ENCODE measurements around the gene AOX1.

Gene AOX1

DNA sequence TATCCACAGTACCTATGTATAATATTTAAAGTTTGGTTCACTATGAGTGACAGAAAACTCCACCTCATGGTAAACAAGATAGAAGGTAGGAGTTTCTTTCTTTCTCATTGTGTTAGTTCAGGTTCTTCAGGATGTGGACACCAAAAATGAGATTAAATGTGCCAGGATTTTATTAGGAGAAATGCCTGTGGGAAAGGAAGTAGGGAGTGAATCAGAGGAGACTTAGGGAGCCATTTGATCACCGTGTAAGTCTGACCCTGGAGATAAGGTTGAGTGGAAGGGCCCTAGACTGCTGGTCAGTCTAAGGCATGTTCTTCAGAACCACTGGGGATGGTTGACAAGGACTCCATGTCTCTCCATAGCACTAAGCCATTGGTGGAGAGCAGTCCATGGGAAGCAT, 8.1 kb downstream of the AOX1 start:
- no peak overlapping the region for H3K4me3 ChIP-seq (ENCODE audit: low read length)
- H3K4me2 ChIP-seq (ENCODE audit: low read length) = no peak overlapping the region
- no peak overlapping the region for H2AK5ac ChIP-seq (ENCODE audit: low read length)
- no peaks in the 10 kb centered on the region for H3K79me1 ChIP-seq (ENCODE audit: low read length)
- no peaks in the 10 kb centered on the region for H3K36me3 ChIP-seq (ENCODE audit: control insufficient read depth, insufficient read depth, low read length)
- H3K27me3 ChIP-seq (ENCODE audit: insufficient read depth, low read length, poor library complexity) = no peaks in the 10 kb centered on the region
- H4K5ac ChIP-seq (ENCODE audit: low read length) = no peak overlapping the region
- H2BK5ac ChIP-seq (ENCODE audit: low read length) = no peak overlapping the region
- no peak overlapping the region for H3K18ac ChIP-seq (ENCODE audit: low read length)
- H2BK120ac ChIP-seq (ENCODE audit: low read depth, low read length) = no peak overlapping the region
- no peak overlapping the region for H3K23ac ChIP-seq (ENCODE audit: low read length)
- no peak overlapping the region for H3K4ac ChIP-seq (ENCODE audit: low read depth, low read length)
- H4K8ac ChIP-seq (ENCODE audit: low read depth, low read length) = no peak overlapping the region
- H3K79me2 ChIP-seq (ENCODE audit: control insufficient read depth, insufficient read depth, low read length) = no peaks in the 10 kb centered on the region
- no peak overlapping the region for H3K56ac ChIP-seq (ENCODE audit: low read length)
- H3K27ac ChIP-seq (ENCODE audit: low read depth, low read length) = no peak overlapping the region
- no peak for DNase-seq
- WGBS (ENCODE audit: extremely low coverage, insufficient coverage, low lambda C conversion rate) = no CpG with 5 or more reads among the region's 1 CpG
- no peak overlapping the region for H3K9ac ChIP-seq (ENCODE audit: low read length)
- no peak overlapping the region for H2BK15ac ChIP-seq (replicated peaks; ENCODE audit: low read depth)
- no peaks in the 10 kb centered on the region for H3K4me1 ChIP-seq (ENCODE audit: control insufficient read depth, low read depth, low read length)

DNA sequence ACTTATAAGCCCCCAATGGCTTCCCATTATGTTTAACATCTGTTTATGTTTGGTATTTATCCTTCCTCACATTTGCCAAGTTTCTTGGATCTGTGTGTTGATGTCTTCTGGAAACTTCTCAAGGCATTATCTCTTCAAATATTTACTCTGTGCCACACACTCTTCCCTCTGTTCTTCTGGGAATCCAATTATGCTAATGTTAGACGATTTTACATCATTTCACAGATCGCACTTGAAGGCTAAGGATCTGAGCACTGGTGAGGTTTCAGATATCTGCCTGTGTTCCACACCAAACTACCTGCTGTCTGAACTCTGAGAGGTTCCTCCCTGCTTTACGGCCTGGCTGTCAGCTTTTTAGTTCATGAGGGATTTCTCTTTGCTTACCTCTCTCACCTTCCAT, 10.1 kb downstream of the AOX1 start:
- Histone ChIP-seq H4K5ac (ENCODE audit: low read length) (no peak overlapping the region), H3K4me1 (ENCODE audit: control insufficient read depth, low read depth, low read length) (no peaks in the 10 kb centered on the region), H4K8ac (ENCODE audit: low read depth, low read length) (no peak overlapping the region), H2AK5ac (ENCODE audit: low read length) (no peak overlapping the region), H2BK5ac (ENCODE audit: low read length) (no peak overlapping the region), H3K18ac (ENCODE audit: low read length) (no peak overlapping the region), H3K4me3 (ENCODE audit: low read length) (no peak overlapping the region), H3K79me1 (ENCODE audit: low read length) (no peaks in the 10 kb centered on the region), H2BK120ac (ENCODE audit: low read depth, low read length) (no peak overlapping the region), H3K79me2 (ENCODE audit: control insufficient read depth, insufficient read depth, low read length) (no peaks in the 10 kb centered on the region), H3K4me2 (ENCODE audit: low read length) (no peak overlapping the region), H3K23ac (ENCODE audit: low read length) (no peak overlapping the region), H3K56ac (ENCODE audit: low read length) (no peak overlapping the region), H3K9ac (ENCODE audit: low read length) (no peak overlapping the region), H3K4ac (ENCODE audit: low read depth, low read length) (no peak overlapping the region), H3K36me3 (ENCODE audit: control insufficient read depth, insufficient read depth, low read length) (no peaks in the 10 kb centered on the region), H3K27ac (ENCODE audit: low read depth, low read length) (no peak overlapping the region), H3K27me3 (ENCODE audit: insufficient read depth, low read length, poor library complexity) (no peaks in the 10 kb centered on the region), H2BK15ac (replicated peaks; ENCODE audit: low read depth) (no peak overlapping the region)
- DNase-seq = no peak
- WGBS (ENCODE audit: extremely low coverage, insufficient coverage, low lambda C conversion rate) = no CpG with 5 or more reads among the region's 3 CpGs

DNA sequence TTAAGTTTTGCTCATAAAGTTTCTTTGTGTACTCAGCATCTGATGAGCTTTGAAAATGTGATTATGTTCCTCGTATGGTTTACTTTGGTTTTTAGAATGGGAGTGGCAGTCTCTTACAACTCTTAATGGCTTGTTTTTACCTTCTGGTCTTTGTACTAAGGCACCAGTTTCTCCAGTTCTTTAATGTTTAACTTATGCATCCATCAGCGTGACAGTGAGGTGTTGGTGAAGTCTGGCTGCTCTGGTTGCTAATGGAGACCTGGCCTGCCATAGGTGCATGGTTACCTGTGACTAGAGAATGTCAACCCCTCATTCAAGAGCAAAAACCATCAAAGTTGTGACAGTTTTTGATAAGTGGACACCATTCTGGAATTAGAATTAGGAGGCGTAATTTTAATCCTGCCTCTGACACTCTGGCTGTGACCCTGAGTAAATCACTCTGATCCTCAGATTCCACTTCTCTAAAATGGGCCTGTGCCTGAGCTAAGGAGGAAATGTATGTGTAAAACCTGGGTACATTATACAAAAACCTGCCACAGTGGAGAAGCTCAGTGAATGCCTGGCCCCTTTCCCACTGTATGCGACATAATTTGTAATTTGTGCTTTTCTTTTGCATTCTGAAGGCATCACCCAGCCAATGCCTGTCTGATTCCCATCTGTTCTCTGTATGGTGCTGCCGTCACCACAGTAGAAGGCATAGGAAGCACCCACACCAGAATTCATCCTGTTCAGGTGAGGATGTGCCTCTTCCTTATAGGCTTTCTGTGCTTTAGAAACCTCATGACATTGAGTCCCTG, 11.2 kb downstream of the AOX1 start:
- no peak overlapping the region for H3K4me2 ChIP-seq (ENCODE audit: low read length)
- no CpG with 5 or more reads among the region's 5 CpGs for WGBS (ENCODE audit: extremely low coverage, insufficient coverage, low lambda C conversion rate)
- no peaks in the 10 kb centered on the region for H3K4me1 ChIP-seq (ENCODE audit: control insufficient read depth, low read depth, low read length)
- H3K4me3 ChIP-seq (ENCODE audit: low read length) = no peak overlapping the region
- H3K4ac ChIP-seq (ENCODE audit: low read depth, low read length) = no peak overlapping the region
- H3K79me2 ChIP-seq (ENCODE audit: control insufficient read depth, insufficient read depth, low read length) = no peaks in the 10 kb centered on the region
- H3K9ac ChIP-seq (ENCODE audit: low read length) = no peak overlapping the region
- no peak overlapping the region for H2BK15ac ChIP-seq (replicated peaks; ENCODE audit: low read depth)
- no peak overlapping the region for H2BK120ac ChIP-seq (ENCODE audit: low read depth, low read length)
- no peak overlapping the region for H3K18ac ChIP-seq (ENCODE audit: low read length)
- H3K56ac ChIP-seq (ENCODE audit: low read length) = no peak overlapping the region
- no peaks in the 10 kb centered on the region for H3K36me3 ChIP-seq (ENCODE audit: control insufficient read depth, insufficient read depth, low read length)
- H4K8ac ChIP-seq (ENCODE audit: low read depth, low read length) = no peak overlapping the region
- H4K5ac ChIP-seq (ENCODE audit: low read length) = no peak overlapping the region
- H3K27me3 ChIP-seq (ENCODE audit: insufficient read depth, low read length, poor library complexity) = no peaks in the 10 kb centered on the region
- DNase-seq = no peak
- no peak overlapping the region for H2BK5ac ChIP-seq (ENCODE audit: low read length)
- no peak overlapping the region for H2AK5ac ChIP-seq (ENCODE audit: low read length)
- no peak overlapping the region for H3K23ac ChIP-seq (ENCODE audit: low read length)
- H3K79me1 ChIP-seq (ENCODE audit: low read length) = no peaks in the 10 kb centered on the region
- no peak overlapping the region for H3K27ac ChIP-seq (ENCODE audit: low read depth, low read length)

DNA sequence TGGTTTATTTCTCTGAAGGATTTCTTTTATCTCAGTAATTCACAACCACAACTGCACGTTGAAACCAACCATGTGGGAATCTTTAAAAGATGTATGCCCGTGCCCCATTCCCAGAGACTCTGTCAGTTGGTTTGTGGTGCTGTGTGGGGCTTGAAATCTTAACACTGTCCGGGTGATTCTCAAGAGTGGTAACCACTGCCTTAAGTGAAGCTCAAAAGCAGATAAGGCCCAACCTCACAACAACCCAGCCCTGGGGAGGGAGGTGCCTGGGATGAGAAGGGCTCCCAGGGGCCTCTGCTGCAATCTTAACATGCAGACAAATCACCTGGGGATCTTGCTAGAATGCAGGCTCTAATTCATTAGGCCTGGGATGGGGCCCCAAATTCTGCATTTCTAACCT, 13.4 kb downstream of the AOX1 start:
- Histone ChIP-seq H3K27ac (ENCODE audit: low read depth, low read length) (no peak overlapping the region), H3K79me2 (ENCODE audit: control insufficient read depth, insufficient read depth, low read length) (no peaks in the 10 kb centered on the region), H3K9ac (ENCODE audit: low read length) (no peak overlapping the region), H3K79me1 (ENCODE audit: low read length) (no peaks in the 10 kb centered on the region), H3K23ac (ENCODE audit: low read length) (no peak overlapping the region), H2BK5ac (ENCODE audit: low read length) (no peak overlapping the region), H2BK15ac (replicated peaks; ENCODE audit: low read depth) (no peak overlapping the region), H3K18ac (ENCODE audit: low read length) (no peak overlapping the region), H4K8ac (ENCODE audit: low read depth, low read length) (no peak overlapping the region), H3K4me1 (ENCODE audit: control insufficient read depth, low read depth, low read length) (no peaks in the 10 kb centered on the region), H3K27me3 (ENCODE audit: insufficient read depth, low read length, poor library complexity) (no peaks in the 10 kb centered on the region), H3K36me3 (ENCODE audit: control insufficient read depth, insufficient read depth, low read length) (no peaks in the 10 kb centered on the region), H2AK5ac (ENCODE audit: low read length) (no peak overlapping the region), H3K56ac (ENCODE audit: low read length) (no peak overlapping the region), H3K4me3 (ENCODE audit: low read length) (no peak overlapping the region), H3K4ac (ENCODE audit: low read depth, low read length) (no peak overlapping the region), H4K5ac (ENCODE audit: low read length) (no peak overlapping the region), H3K4me2 (ENCODE audit: low read length) (no peak overlapping the region), H2BK120ac (ENCODE audit: low read depth, low read length) (no peak overlapping the region)
- DNase-seq = peak; percentile 63
- WGBS (ENCODE audit: extremely low coverage, insufficient coverage, low lambda C conversion rate) = no CpG with 5 or more reads among the region's 3 CpGs

DNA sequence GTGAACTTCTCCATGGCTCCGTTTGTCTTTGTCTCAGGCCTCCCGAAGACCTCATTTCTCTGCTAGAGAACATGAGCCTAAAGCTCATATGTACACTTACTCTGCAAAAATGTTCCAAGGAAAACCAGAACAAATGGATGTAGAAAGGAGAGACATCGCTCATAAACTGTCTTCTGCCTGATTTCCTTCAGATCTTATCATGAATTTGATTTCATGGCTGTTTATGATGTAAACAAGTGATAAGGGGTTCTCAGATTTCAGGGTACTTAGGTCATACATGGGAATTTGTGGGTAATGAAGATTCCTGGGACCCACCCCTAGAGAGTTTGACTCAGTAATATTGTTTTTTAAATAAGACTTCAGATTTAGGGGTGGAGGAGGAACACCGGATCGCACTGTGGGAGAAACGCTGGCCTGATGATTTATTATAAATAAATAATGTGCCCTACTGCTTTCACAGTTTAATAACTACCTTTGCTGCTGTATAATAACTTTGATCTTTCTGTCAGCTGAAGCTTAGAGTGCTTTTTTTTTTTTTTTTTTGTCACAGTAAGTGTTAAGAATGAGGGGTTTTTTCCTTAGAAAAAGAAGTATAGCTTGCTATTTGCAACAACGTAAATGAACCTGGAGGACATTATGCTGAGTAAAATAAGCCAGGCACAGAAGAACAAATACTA, 14.9 kb downstream of the AOX1 start:
- DNase-seq = no peak
- Histone ChIP-seq H3K18ac (ENCODE audit: low read length) (no peak overlapping the region), H2AK5ac (ENCODE audit: low read length) (no peak overlapping the region), H3K36me3 (ENCODE audit: control insufficient read depth, insufficient read depth, low read length) (no peaks in the 10 kb centered on the region), H2BK15ac (replicated peaks; ENCODE audit: low read depth) (no peak overlapping the region), H3K56ac (ENCODE audit: low read length) (no peak overlapping the region), H3K4ac (ENCODE audit: low read depth, low read length) (no peak overlapping the region), H3K4me2 (ENCODE audit: low read length) (no peak overlapping the region), H3K79me1 (ENCODE audit: low read length) (no peaks in the 10 kb centered on the region), H3K4me1 (ENCODE audit: control insufficient read depth, low read depth, low read length) (no peaks in the 10 kb centered on the region), H3K23ac (ENCODE audit: low read length) (no peak overlapping the region), H2BK120ac (ENCODE audit: low read depth, low read length) (no peak overlapping the region), H3K4me3 (ENCODE audit: low read length) (no peak overlapping the region), H4K5ac (ENCODE audit: low read length) (no peak overlapping the region), H3K27me3 (ENCODE audit: insufficient read depth, low read length, poor library complexity) (no peaks in the 10 kb centered on the region), H2BK5ac (ENCODE audit: low read length) (no peak overlapping the region), H3K27ac (ENCODE audit: low read depth, low read length) (no peak overlapping the region), H4K8ac (ENCODE audit: low read depth, low read length) (no peak overlapping the region), H3K9ac (ENCODE audit: low read length) (no peak overlapping the region), H3K79me2 (ENCODE audit: control insufficient read depth, insufficient read depth, low read length) (no peaks in the 10 kb centered on the region)
- WGBS (ENCODE audit: extremely low coverage, insufficient coverage, low lambda C conversion rate) = no CpG with 5 or more reads among the region's 7 CpGs

Data from mesendoderm (in vitro differentiated cells).